ENCODE results near the gene DNAJC9. TPM values are rescaled to one million over a fixed set of nuclear protein-coding genes. Genes with fewer than 3 reads are reported as not detected.
"Not testable (repeated sequence)": the region's sequence is repeated elsewhere in the genome, so short reads cannot be mapped to it uniquely, and the experiment has no call there.

The DNAJC9 gene
- total RNA-seq, 2 experiments from 2014 or later = 40.9 to 42.2 TPM

GRCh38 chr10:73261362-73261995 lies 14.4 kb upstream of the DNAJC9 start:
- H3K9me3 Mint-ChIP-seq = peaks cover 10% of the 10 kb centered on the region
- DNase-seq = no peak
- ChIA-PET CTCF (interaction anchor here (0.6 to 1.0 kb wide), 2 partner anchors 8 to 213 kb away, joined by 3 read pairs; no protein-coding TSS in a partner anchor), POLR2A (interaction anchor here (1.2 to 2.8 kb wide), 2 partner anchors 9 to 15 kb away, joined by 7 to 11 read pairs; partner anchors contain the start of genes DNAJC9 and MRPS16)
- peaks cover 2% of the 10 kb centered on the region for H3K4me1 Mint-ChIP-seq (ENCODE audit: low read depth)
- H3K36me3 Mint-ChIP-seq (ENCODE audit: low read depth) = peaks cover 3% of the 10 kb centered on the region
- H3K27me3 Mint-ChIP-seq = no peaks in the 10 kb centered on the region
- H3K4me3 Mint-ChIP-seq = no peak overlapping the region
- TF ChIP-seq, protein P1, sequence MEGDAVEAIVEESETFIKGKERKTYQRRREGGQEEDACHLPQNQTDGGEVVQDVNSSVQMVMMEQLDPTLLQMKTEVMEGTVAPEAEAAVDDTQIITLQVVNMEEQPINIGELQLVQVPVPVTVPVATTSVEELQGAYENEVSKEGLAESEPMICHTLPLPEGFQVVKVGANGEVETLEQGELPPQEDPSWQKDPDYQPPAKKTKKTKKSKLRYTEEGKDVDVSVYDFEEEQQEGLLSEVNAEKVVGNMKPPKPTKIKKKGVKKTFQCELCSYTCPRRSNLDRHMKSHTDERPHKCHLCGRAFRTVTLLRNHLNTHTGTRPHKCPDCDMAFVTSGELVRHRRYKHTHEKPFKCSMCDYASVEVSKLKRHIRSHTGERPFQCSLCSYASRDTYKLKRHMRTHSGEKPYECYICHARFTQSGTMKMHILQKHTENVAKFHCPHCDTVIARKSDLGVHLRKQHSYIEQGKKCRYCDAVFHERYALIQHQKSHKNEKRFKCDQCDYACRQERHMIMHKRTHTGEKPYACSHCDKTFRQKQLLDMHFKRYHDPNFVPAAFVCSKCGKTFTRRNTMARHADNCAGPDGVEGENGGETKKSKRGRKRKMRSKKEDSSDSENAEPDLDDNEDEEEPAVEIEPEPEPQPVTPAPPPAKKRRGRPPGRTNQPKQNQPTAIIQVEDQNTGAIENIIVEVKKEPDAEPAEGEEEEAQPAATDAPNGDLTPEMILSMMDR (IDR thresholded peaks at IDR 0.05) = no peak
- no peak overlapping the region for H3K27ac Mint-ChIP-seq
- intact Hi-C loops (cut with micrococcal nuclease) = no loop called here
- ATAC-seq = no peak

DNA sequence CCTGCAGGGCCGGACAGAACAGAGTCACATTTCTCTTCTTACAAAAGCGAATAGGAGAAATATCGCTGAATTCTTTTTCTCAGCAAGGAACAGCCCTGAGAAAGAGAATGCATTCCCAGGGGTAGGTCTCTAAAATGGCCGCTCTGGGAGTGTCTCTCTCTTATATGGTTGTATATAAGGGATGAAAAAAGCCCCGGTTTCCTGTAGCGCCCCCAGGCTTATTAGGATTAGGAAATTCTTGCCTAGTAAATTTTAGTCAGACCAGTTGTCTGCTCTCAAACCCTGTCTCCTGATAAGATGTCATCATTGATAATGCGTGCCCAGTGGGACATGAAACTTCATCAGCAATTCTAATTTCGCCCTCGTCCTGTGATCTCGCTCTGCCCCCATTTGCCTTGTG lies 11.6 kb upstream of the DNAJC9 start:
- ChIA-PET CTCF (interaction anchor here (0.6 kb wide), 1 partner anchor 37 kb away, joined by 3 read pairs; no protein-coding TSS in a partner anchor), POLR2A (interaction anchor here (2.8 kb wide), 1 partner anchor 12 kb away, joined by 11 read pairs; the partner anchor contains the start of gene DNAJC9)
- H3K4me1 Mint-ChIP-seq (ENCODE audit: low read depth); ATAC-seq; H3K27me3 Mint-ChIP-seq; H3K36me3 Mint-ChIP-seq (ENCODE audit: low read depth); H3K27ac Mint-ChIP-seq; H3K4me3 Mint-ChIP-seq; H3K9me3 Mint-ChIP-seq; intact Hi-C loops (cut with micrococcal nuclease): not testable (repeated sequence)
- DNase-seq = peak; percentile 11

DNA sequence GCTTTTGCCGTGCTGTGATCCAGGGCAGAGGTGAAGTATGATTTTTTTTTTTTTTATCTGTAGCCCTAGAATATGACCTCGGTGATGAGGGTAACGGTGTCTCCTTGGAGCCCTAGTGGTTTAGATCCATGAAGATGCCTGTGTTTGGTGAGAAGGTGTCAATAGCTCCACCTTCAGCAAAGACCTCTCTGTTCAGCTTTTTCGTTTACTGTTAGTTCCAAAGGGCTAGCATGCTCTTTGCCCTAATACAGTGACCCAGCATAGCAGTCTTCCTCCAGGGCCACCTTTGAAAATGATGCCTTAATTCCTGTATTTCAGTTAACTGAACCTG lies 6.1 kb upstream of the DNAJC9 start:
- Mint-ChIP-seq H3K9me3 (no peaks in the 10 kb centered on the region), H3K4me3 (peak overlapping the region; percentile 93), H3K27me3 (no peaks in the 10 kb centered on the region), H3K36me3 (ENCODE audit: low read depth) (peaks cover 36% of the 10 kb centered on the region), H3K4me1 (ENCODE audit: low read depth) (peaks cover 30% of the 10 kb centered on the region), H3K27ac (peak overlapping the region; percentile 98)
- ChIA-PET POLR2A (interaction anchor here (0.7 to 3.6 kb wide), 10 partner anchors 13 to 374 kb away, joined by 3 to 33 read pairs (median 4); partner anchors contain the start of genes CFAP70, ECD and FAM149B1), CTCF (interaction anchor here (0.7 to 1.4 kb wide), 5 partner anchors 8 to 391 kb away, joined by 3 to 7 read pairs (median 3); partner anchors contain the start of gene P4HA1)
- ATAC-seq = peak; percentile 4
- TF ChIP-seq, protein P1 (IDR thresholded peaks at IDR 0.05) = peak; percentile 2
- no peak for DNase-seq
- intact Hi-C loops (cut with micrococcal nuclease) = no loop called here

GRCh38 chr10:73252445-73253224 lies 5.6 kb upstream of the DNAJC9 start, which contains the start of gene MRPS16:
Gene MRPS16 (minus strand): TSS chr10:73252644. CDS start chr10:73252482, 162 bp downstream.
- DNase-seq (peak; percentile 96), ATAC-seq (peak; percentile 89)
- Mint-ChIP-seq H3K4me1 (ENCODE audit: low read depth) (peaks cover 35% of the 10 kb centered on the region), H3K36me3 (ENCODE audit: low read depth) (peaks cover 40% of the 10 kb centered on the region), H3K27me3 (no peaks in the 10 kb centered on the region), H3K4me3 (peak within 1 kb of the TSS; percentile 93), H3K27ac (peak within 1 kb of the TSS; percentile 98), H3K9me3 (no peaks in the 10 kb centered on the region)
- intact Hi-C loops (cut with micrococcal nuclease) = no loop called here
- TF ChIP-seq, protein P1 (IDR thresholded peaks at IDR 0.05) = peak; percentile 5
- ChIA-PET CTCF (interaction anchor here (0.7 to 1.4 kb wide), 4 partner anchors 9 to 391 kb away, joined by 3 to 7 read pairs (median 4); partner anchors contain the start of gene P4HA1), POLR2A (interaction anchor here (0.7 to 3.6 kb wide), 13 partner anchors 9 to 375 kb away, joined by 3 to 33 read pairs (median 5); partner anchors contain the start of genes CFAP70, ECD and FAM149B1)

DNA sequence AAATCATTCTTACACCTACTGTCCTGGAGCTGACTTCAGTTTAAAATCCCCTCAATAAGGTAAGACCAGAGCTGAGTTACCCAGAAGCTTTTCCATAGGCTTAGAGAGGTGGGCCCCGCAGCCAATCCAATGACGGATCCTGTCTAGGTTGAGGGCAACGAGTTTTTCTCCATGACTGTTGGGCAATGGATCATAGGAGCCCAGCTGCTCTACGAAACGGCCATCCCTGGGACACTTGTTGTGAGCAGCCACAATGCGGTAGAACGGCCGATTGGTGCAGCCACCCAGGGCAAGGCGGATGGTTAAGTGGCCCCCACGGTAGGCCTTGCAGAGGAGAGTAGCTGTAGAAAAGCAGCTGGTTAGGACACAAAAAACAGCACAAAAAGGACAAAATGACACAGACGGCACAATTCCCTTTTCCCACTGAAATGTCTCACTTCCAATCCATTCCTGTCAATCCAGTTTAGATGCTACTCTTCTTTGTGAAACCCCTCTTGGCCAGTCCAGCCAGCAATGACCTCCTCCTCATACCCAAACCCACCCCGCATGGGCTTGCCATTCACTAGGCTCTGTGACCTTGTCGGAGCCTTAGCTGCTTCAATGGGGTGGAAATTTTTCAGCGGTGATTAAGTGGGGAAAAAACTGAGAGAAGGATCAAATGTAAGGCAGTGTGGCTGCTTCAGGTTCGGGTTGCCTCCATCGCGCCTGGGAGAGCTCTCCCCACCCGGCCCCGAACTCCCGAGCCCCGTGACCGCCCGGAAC lies 4.8 kb upstream of the DNAJC9 start:
- POLR2A ChIA-PET = interaction anchor here (1.0 to 3.6 kb wide), 9 partner anchors 9 to 375 kb away, joined by 3 to 33 read pairs (median 6); partner anchors contain the start of genes CFAP70, ECD and FAM149B1
- ATAC-seq = peak; percentile 70
- peak overlapping the region; percentile 98 for H3K27ac Mint-ChIP-seq
- H3K9me3 Mint-ChIP-seq = no peaks in the 10 kb centered on the region
- H3K36me3 Mint-ChIP-seq (ENCODE audit: low read depth) = peaks cover 45% of the 10 kb centered on the region
- DNase-seq = peak; percentile 38
- TF ChIP-seq, protein P1 (IDR thresholded peaks at IDR 0.05) = no peak
- H3K27me3 Mint-ChIP-seq = no peaks in the 10 kb centered on the region
- CTCF ChIA-PET = interaction anchor here (1.2 kb wide), 1 partner anchor 155 kb away, joined by 3 read pairs; the partner anchor contains the start of gene P4HA1
- peaks cover 36% of the 10 kb centered on the region for H3K4me1 Mint-ChIP-seq (ENCODE audit: low read depth)
- intact Hi-C loops (cut with micrococcal nuclease) = no loop called here
- H3K4me3 Mint-ChIP-seq = peak overlapping the region; percentile 93
